Measurements from ENCODE around the gene LRRK2. TPM values are rescaled to one million over a fixed set of nuclear protein-coding genes. Genes with fewer than 3 reads are reported as not detected.

LRRK2 gene
- total RNA-seq, 4 donors from 2014 or later = 5.7 to 11.1 (median 9.5) TPM

- DNase-seq (ENCODE audit: low spot score in 2 of 2) = no peak
- TF ChIP-seq CTCF (IDR thresholded peaks at IDR 0.05) = no peak
- no peak for TF ChIP-seq POLR2A (IDR thresholded peaks at IDR 0.05)
- intact Hi-C loops (cut with DNase I; ENCODE audit: low total_unique reads) = no loop called here
- WGBS, 2 donors = 45 to 76% methylated on average over 1 of the region's 1 CpG
- H3K4me3 ChIP-seq (ENCODE audit: low read depth, poor library complexity, severe bottlenecking) = no peak overlapping the region
These were observed 29.1 kb downstream of the LRRK2 start for GRCh38 chr12:40253936-40254335.

GRCh38 chr12:40254455-40255085 lies 29.8 kb downstream of the LRRK2 start:
- WGBS, 2 donors = 80 to 84% methylated on average over 5 of the region's 5 CpGs
- no peak overlapping the region for H3K4me3 ChIP-seq (ENCODE audit: low read depth, poor library complexity, severe bottlenecking)
- intact Hi-C loops (cut with DNase I; ENCODE audit: low total_unique reads) = no loop called here
- TF ChIP-seq CTCF (IDR thresholded peaks at IDR 0.05) (no peak), POLR2A (IDR thresholded peaks at IDR 0.05) (no peak)
- no peak for DNase-seq (ENCODE audit: low spot score in 2 of 2)

- 95 to 96% methylated on average over 7 of the region's 7 CpGs for WGBS, 2 donors
- no peak overlapping the region for H3K4me3 ChIP-seq (ENCODE audit: low read depth, poor library complexity, severe bottlenecking)
- DNase-seq (ENCODE audit: low spot score in 2 of 2) = no peak
- intact Hi-C loops (cut with DNase I; ENCODE audit: low total_unique reads) = no loop called here
- no peak for TF ChIP-seq CTCF (IDR thresholded peaks at IDR 0.05)
- TF ChIP-seq POLR2A (IDR thresholded peaks at IDR 0.05) = no peak
These were observed 33.6 kb downstream of the LRRK2 start for GRCh38 chr12:40258371-40258770.

GRCh38 chr12:40261937-40262336 lies 37.1 kb downstream of the LRRK2 start:
- intact Hi-C loops (cut with DNase I; ENCODE audit: low total_unique reads) = no loop called here

GRCh38 chr12:40262657-40263056 lies 37.9 kb downstream of the LRRK2 start:
- intact Hi-C loops (cut with DNase I; ENCODE audit: low total_unique reads) = no loop called here
- DNase-seq (ENCODE audit: low spot score in 2 of 2) = no peak
- 73 to 93% methylated on average over 1 of the region's 1 CpG for WGBS, 2 donors
- no peak for TF ChIP-seq CTCF (IDR thresholded peaks at IDR 0.05)
- no peak for TF ChIP-seq POLR2A (IDR thresholded peaks at IDR 0.05)
- no peak overlapping the region for H3K4me3 ChIP-seq (ENCODE audit: low read depth, poor library complexity, severe bottlenecking)

More at GRCh38 chr12:40261937-40262336, 37.1 kb downstream of the LRRK2 start:
- no peak overlapping the region for H3K4me3 ChIP-seq (ENCODE audit: low read depth, poor library complexity, severe bottlenecking)
- TF ChIP-seq POLR2A (IDR thresholded peaks at IDR 0.05) (no peak), CTCF (IDR thresholded peaks at IDR 0.05) (no peak)
- DNase-seq (ENCODE audit: low spot score in 2 of 2) = no peak

All from lower leg skin (tissue), 4 donors.